HG02678 (cell line): ENCODE data around the gene FBLN7.
"Not testable (repeated sequence)": the region's sequence is repeated elsewhere in the genome, so short reads cannot be mapped to it uniquely, and the experiment has no call there.

Source experiments
- ATAC-seq: cut with Tn5 transposase; IDR thresholded peaks from one replicate; pipeline ENCODE4 v1.9.1; 2021; ENCODE audit warnings: mild to moderate bottlenecking, moderate library complexity; ENCODE audit not compliant: unreplicated experiment

Gene FBLN7

GRCh38 chr2:112138159-112139032 is at the start of gene FBLN7:
FBLN7 (plus strand) TSS chr2:112138385; CDS start chr2:112138656, 271 bp downstream.
- no peak for ATAC-seq

GRCh38 chr2:112089375-112089774 is 48.8 kb upstream of the FBLN7 start:
- ATAC-seq, result no peak

- no peak for ATAC-seq
These were observed 45.7 kb upstream of the FBLN7 start for GRCh38 chr2:112092286-112093041.

GRCh38 chr2:112093216-112093615 is 45.0 kb upstream of the FBLN7 start:
- ATAC-seq, result no peak

GRCh38 chr2:112095681-112096080 is 42.5 kb upstream of the FBLN7 start:
- ATAC-seq, result no peak

GRCh38 chr2:112096098-112096497 is 42.1 kb upstream of the FBLN7 start:
- ATAC-seq, result no peak

GRCh38 chr2:112108178-112108832 is 29.9 kb upstream of the FBLN7 start:
- no peak for ATAC-seq

- ATAC-seq, result no peak
These were observed 28.9 kb upstream of the FBLN7 start for GRCh38 chr2:112109278-112109677.

- no peak for ATAC-seq
These were observed 27.2 kb upstream of the FBLN7 start for GRCh38 chr2:112110966-112111365.

GRCh38 chr2:112113354-112113753 is 24.8 kb upstream of the FBLN7 start:
- ATAC-seq, result not testable (repeated sequence)

- no peak for ATAC-seq
These were observed 20.0 kb upstream of the FBLN7 start for GRCh38 chr2:112118148-112118547.

- no peak for ATAC-seq
These were observed 16.4 kb upstream of the FBLN7 start for GRCh38 chr2:112121682-112122254.

GRCh38 chr2:112129060-112129459 is 9.1 kb upstream of the FBLN7 start:
- ATAC-seq, result no peak

- ATAC-seq, result no peak
These were observed 4.8 kb upstream of the FBLN7 start for GRCh38 chr2:112133344-112133743.

- no peak for ATAC-seq
These were observed 4.1 kb upstream of the FBLN7 start for GRCh38 chr2:112134120-112134519.

GRCh38 chr2:112136096-112136495 is 2.1 kb upstream of the FBLN7 start:
- ATAC-seq, result no peak

- ATAC-seq, result no peak
These were observed 548 bp upstream of the FBLN7 start for GRCh38 chr2:112137516-112138158.

- ATAC-seq, result not testable (repeated sequence)
These were observed 939 bp downstream of the FBLN7 start for GRCh38 chr2:112139033-112139614.

GRCh38 chr2:112139661-112140204 is 1.5 kb downstream of the FBLN7 start:
- not testable (repeated sequence) for ATAC-seq
